K562 (cell line): Measurements from ENCODE around the gene SLC16A1. TPM values are rescaled to one million over a fixed set of nuclear protein-coding genes. Genes with fewer than 3 reads are reported as not detected.

Source experiments
- ATF7 ChIP-seq: fragments of 450-650 bp; IDR thresholded peaks from 2 replicates; pipeline ENCODE4 v1.7.1; 2014; ENCODE audit warnings: mild to moderate bottlenecking, moderate library complexity
- BMI1 ChIP-seq: fragments of 150-350 bp; IDR thresholded peaks from 2 replicates; pipeline ENCODE4 v1.6.1; 2014; ENCODE audit warnings: low read length
- CBFA2T3 ChIP-seq: fragments of 450-650 bp; IDR thresholded peaks from 2 replicates; pipeline ENCODE4 v1.6.1; 2017
- DIDO1 ChIP-seq: fragments of 450-650 bp; IDR thresholded peaks from 2 replicates; pipeline ENCODE4 v1.6.1; 2016; ENCODE audit warnings: low read depth, missing biosample characterization, missing genetic modification characterization
- ESRRB ChIP-seq: fragments of 250-450 bp; sonication (Bioruptor Pico); IDR thresholded peaks from 2 replicates; pipeline ENCODE4 v1.5.0; 2020; ENCODE audit warnings: mild to moderate bottlenecking, moderate library complexity, borderline replicate concordance
- FIP1L1 ChIP-seq: fragments of 200-400 bp; formaldehyde crosslinking; IDR thresholded peaks from 2 replicates; pipeline ENCODE4 v1.6.1; 2018; ENCODE audit warnings: mild to moderate bottlenecking, low read depth, low read length; ENCODE audit not compliant: poor library complexity, severe bottlenecking
- GATA2 ChIP-seq: sonication (generic); formaldehyde crosslinking; IDR thresholded peaks from 2 replicates; pipeline ENCODE4 v1.4.0; 2020; ENCODE audit warnings: mild to moderate bottlenecking, missing genetic modification reagents
- HEY1 ChIP-seq: fragments of 250-450 bp; sonication (Bioruptor Pico); IDR thresholded peaks from 2 replicates; pipeline ENCODE4 v1.5.0; 2020; ENCODE audit warnings: mild to moderate bottlenecking, moderate library complexity, borderline replicate concordance
- HMG20A ChIP-seq: fragments of 450-650 bp; formaldehyde crosslinking; conservative IDR thresholded peaks from 2 replicates; pipeline ENCODE4 v1.4.0; 2020; ENCODE audit warnings: mild to moderate bottlenecking, mixed read lengths
- HNRNPLL ChIP-seq: fragments of 200-400 bp; formaldehyde crosslinking; IDR thresholded peaks from 2 replicates; pipeline ENCODE4 v1.6.1; 2017; ENCODE audit warnings: low read length, low read depth, mild to moderate bottlenecking; ENCODE audit not compliant: poor library complexity, severe bottlenecking
- ILF3 ChIP-seq: fragments of 450-650 bp; IDR thresholded peaks from 2 replicates; pipeline ENCODE4 v1.6.1; 2018; ENCODE audit warnings: antibody characterized with exemption, mild to moderate bottlenecking, moderate library complexity, borderline replicate concordance
- KAT8 ChIP-seq: fragments of 450-650 bp; IDR thresholded peaks from 2 replicates; pipeline ENCODE4 v1.6.1; 2016; ENCODE audit warnings: low read depth, mild to moderate bottlenecking
- LEF1 ChIP-seq: fragments of 450-650 bp; IDR thresholded peaks from 2 replicates; pipeline ENCODE4 v1.6.1; 2016; ENCODE audit warnings: mild to moderate bottlenecking
- MED1 ChIP-seq: sonication (generic); formaldehyde crosslinking; IDR thresholded peaks from 2 replicates; pipeline ENCODE4 v1.8.1; 2023; ENCODE audit warnings: missing genetic modification reagents, borderline replicate concordance
- MYC ChIP-seq, 2 experiments: fragments of 250-450 bp in 1 of 2; sonication (Bioruptor Pico) in 1 of 2; IDR thresholded peaks; 2 replicates each; pipeline versions ENCODE4 v1.5.1 to v1.6.1; 2012 to 2021; ENCODE audit warnings: low read depth in 2 of 2, borderline replicate concordance in 1 of 2, improper control_type of control experiment in 1 of 2, low read length in 1 of 2, mild to moderate bottlenecking in 1 of 2, moderate library complexity in 1 of 2
- NFE2L1 ChIP-seq: fragments of 450-650 bp; IDR thresholded peaks from 2 replicates; pipeline ENCODE4 v1.6.1; 2016; ENCODE audit warnings: missing genetic modification characterization, low read depth, mild to moderate bottlenecking, missing compliant biosample characterization, moderate library complexity, borderline replicate concordance
- PCBP1 ChIP-seq: fragments of 200-400 bp; formaldehyde crosslinking; IDR thresholded peaks from 2 replicates; pipeline ENCODE4 v1.6.1; 2018; ENCODE audit warnings: mild to moderate bottlenecking, low read depth, low read length; ENCODE audit not compliant: poor library complexity, severe bottlenecking
- PTTG1 ChIP-seq: fragments of 450-650 bp; IDR thresholded peaks from 2 replicates; pipeline ENCODE4 v1.6.1; 2016; ENCODE audit warnings: low read depth, mild to moderate bottlenecking, missing genetic modification characterization, missing compliant biosample characterization
- RAD51 ChIP-seq: fragments of 450-650 bp; IDR thresholded peaks from 2 replicates; pipeline ENCODE4 v1.7.1; 2016; ENCODE audit warnings: low read depth, mild to moderate bottlenecking, borderline replicate concordance
- RBFOX2 ChIP-seq: fragments of 200-400 bp; formaldehyde crosslinking; IDR thresholded peaks from 2 replicates; pipeline ENCODE4 v1.6.1; 2017; ENCODE audit warnings: low read depth, mild to moderate bottlenecking, low read length, moderate library complexity
- RBM15 ChIP-seq: fragments of 200-400 bp; formaldehyde crosslinking; IDR thresholded peaks from 2 replicates; pipeline ENCODE4 v1.6.1; 2018; ENCODE audit warnings: mild to moderate bottlenecking, low read length, moderate library complexity; ENCODE audit not compliant: insufficient read depth
- SIN3B ChIP-seq: fragments of 450-650 bp; IDR thresholded peaks from 2 replicates; pipeline ENCODE4 v1.6.1; 2017; ENCODE audit warnings: low read depth, mild to moderate bottlenecking, moderate library complexity
- ZNF217 ChIP-seq: sonication (generic); formaldehyde crosslinking; IDR thresholded peaks from 2 replicates; pipeline ENCODE4 v1.8.0; 2022; ENCODE audit warnings: mild to moderate bottlenecking, missing genetic modification reagents
- ZNF444 ChIP-seq: fragments of 250-450 bp; sonication (Bioruptor Pico); IDR thresholded peaks from 2 replicates; pipeline ENCODE4 v1.4.0; 2020; ENCODE audit warnings: mild to moderate bottlenecking, moderate library complexity
- polyA plus RNA-seq, 8 experiments: library from polyadenylated mRNA; depleted of rRNA in 4 of 8; stranded (reverse) in 5 of 8; unstranded in 3 of 8; fragments of >200 nt; fragmentation: Nextera tagmentation in 2 of 8; fragmentation: Illumina TruSeq in 1 of 8; extraction: Ambion mirVana in 2 of 8; extraction: Trizol in 1 of 8; gene quantifications; 2 replicates each; pipeline versions ENCODE4 v1.2.1 to v1.2.3, GENCODE V29; 2011 to 2014; ENCODE audit warnings: inconsistent platforms in 1 of 8, missing spikeins in 1 of 8
- total RNA-seq, 7 experiments: library from RNA; depleted of rRNA in 6 of 7; stranded (reverse); fragments of >200 nt in 6 of 7; fragmentation: Illumina TruSeq in 2 of 7; extraction: Trizol in 2 of 7; gene quantifications; 2 replicates each; pipeline versions ENCODE4 v1.2.1 to v1.2.3, GENCODE V29; 2011 to 2021; ENCODE audit warnings: low replicate concordance in 1 of 7
- TF ChIP-seq, protein P1 (sequence below): IDR thresholded peaks from 2 replicates; pipeline ENCODE4 v1.6.1; 2016; ENCODE audit warnings: missing genetic modification characterization, missing compliant biosample characterization
- TF ChIP-seq, protein P2 (sequence below): sonication (generic); formaldehyde crosslinking; IDR thresholded peaks from 2 replicates; pipeline ENCODE4 v1.8.1; 2023; ENCODE audit warnings: mild to moderate bottlenecking, missing genetic modification reagents

Gene SLC16A1
- total and polyA plus RNA-seq, 9 of the 15 experiments (the other 6 are each of a cell fraction or from before 2014, with no cell fraction given), result 73.1 to 244 (median 117) TPM

DNA sequence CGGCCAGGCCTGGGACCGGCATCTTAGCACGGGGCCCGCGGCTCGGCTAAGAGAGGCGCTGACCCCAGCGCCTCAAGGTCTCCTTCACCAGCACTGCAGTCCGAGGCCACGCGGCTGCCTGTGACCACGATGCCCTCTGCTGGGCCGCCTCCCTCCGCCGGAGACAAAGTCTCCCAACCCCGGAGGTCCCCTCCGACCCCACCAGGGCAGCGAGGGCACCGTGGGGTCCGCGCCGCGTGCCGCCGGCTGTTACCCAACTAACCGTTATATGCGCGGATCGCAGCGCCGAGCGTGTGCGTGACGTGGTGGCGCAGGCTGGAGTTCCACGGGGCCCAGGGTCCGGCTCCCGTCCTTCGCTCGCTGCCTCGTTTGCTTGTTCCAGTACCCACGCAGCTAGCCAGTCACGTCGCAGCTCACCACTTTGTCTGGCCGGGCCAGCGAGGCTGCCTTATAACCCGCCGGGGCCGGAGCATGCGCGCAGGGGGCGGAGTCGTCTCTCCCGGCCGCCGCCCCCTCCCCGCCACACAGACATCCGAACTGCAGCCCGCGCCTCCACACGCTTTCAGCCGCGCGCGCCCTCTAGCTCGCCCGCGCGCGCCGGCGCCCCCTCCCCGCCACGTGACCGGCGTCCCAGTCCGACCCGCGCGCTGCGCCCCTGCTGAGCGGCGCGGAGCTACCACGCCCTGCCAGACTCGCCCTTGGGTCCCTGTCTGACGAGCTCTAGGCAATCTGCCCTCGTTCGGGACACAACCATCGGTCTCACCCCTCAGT, at the start of gene SLC16A1 (continued):
- TF ChIP-seq, protein P1, sequence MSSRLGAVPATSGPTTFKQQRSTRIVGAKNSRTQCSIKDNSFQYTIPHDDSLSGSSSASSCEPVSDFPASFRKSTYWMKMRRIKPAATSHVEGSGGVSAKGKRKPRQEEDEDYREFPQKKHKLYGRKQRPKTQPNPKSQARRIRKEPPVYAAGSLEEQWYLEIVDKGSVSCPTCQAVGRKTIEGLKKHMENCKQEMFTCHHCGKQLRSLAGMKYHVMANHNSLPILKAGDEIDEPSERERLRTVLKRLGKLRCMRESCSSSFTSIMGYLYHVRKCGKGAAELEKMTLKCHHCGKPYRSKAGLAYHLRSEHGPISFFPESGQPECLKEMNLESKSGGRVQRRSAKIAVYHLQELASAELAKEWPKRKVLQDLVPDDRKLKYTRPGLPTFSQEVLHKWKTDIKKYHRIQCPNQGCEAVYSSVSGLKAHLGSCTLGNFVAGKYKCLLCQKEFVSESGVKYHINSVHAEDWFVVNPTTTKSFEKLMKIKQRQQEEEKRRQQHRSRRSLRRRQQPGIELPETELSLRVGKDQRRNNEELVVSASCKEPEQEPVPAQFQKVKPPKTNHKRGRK (tag), result no peak
- peak; percentile 98 for TF ChIP-seq FIP1L1
- no peak for TF ChIP-seq GATA2 (CRISPR knock-in tag)
- TF ChIP-seq MYC (IDR thresholded peaks at IDR 0.05; ENCODE audit: low read depth, low read length), result peak; percentile 96
- TF ChIP-seq MYC (CRISPR knock-in tag; IDR thresholded peaks at IDR 0.05; ENCODE audit: borderline replicate concordance, low read depth), result peak; percentile 97
- no peak for TF ChIP-seq MED1
- TF ChIP-seq ZNF217 (CRISPR knock-in tag), result peak; percentile 84; the same call in 1 of the 2 replicates
- peak; percentile 43 for TF ChIP-seq SIN3B
- no peak for TF ChIP-seq KAT8
- TF ChIP-seq, protein P2, sequence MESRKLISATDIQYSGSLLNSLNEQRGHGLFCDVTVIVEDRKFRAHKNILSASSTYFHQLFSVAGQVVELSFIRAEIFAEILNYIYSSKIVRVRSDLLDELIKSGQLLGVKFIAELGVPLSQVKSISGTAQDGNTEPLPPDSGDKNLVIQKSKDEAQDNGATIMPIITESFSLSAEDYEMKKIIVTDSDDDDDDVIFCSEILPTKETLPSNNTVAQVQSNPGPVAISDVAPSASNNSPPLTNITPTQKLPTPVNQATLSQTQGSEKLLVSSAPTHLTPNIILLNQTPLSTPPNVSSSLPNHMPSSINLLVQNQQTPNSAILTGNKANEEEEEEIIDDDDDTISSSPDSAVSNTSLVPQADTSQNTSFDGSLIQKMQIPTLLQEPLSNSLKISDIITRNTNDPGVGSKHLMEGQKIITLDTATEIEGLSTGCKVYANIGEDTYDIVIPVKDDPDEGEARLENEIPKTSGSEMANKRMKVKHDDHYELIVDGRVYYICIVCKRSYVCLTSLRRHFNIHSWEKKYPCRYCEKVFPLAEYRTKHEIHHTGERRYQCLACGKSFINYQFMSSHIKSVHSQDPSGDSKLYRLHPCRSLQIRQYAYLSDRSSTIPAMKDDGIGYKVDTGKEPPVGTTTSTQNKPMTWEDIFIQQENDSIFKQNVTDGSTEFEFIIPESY (CRISPR knock-in tag), result peak; percentile 72
- TF ChIP-seq HNRNPLL, result peak; percentile 57
- TF ChIP-seq RAD51, result peak; percentile 55; the same call in 1 of the 2 replicates
- peak; percentile 87 for TF ChIP-seq ATF7
- no peak for TF ChIP-seq ESRRB (CRISPR knock-in tag)
- TF ChIP-seq ILF3, result peak; percentile 19; the same call in 1 of the 2 replicates
- no peak for TF ChIP-seq HEY1 (CRISPR knock-in tag)
- TF ChIP-seq RBM15, result 0 out of 2 replicates have a peak, but pooled peaks have one; percentile 71
- TF ChIP-seq HMG20A, result no peak
- no peak for TF ChIP-seq PTTG1 (tag)
- TF ChIP-seq PCBP1, result peak; percentile 93
- no peak for TF ChIP-seq BMI1
- 0 out of 2 replicates have a peak, but pooled peaks have one; percentile 21 for TF ChIP-seq DIDO1 (tag)
- peak; percentile 44; the same call in 1 of the 2 replicates for TF ChIP-seq LEF1
- TF ChIP-seq NFE2L1 (tag), result no peak
- no peak for TF ChIP-seq ZNF444
- TF ChIP-seq RBFOX2, result peak; percentile 99
- TF ChIP-seq CBFA2T3, result 0 out of 2 replicates have a peak, but pooled peaks have one; percentile 26
